GM19372 (cell line): ENCODE data around the gene EMID1.

Source experiments
- ATAC-seq: cut with Tn5 transposase; IDR thresholded peaks from one replicate; pipeline ENCODE4 v1.9.1; 2021; ENCODE audit warnings: mild to moderate bottlenecking, low read depth, moderate library complexity; ENCODE audit not compliant: unreplicated experiment

EMID1 gene

DNA sequence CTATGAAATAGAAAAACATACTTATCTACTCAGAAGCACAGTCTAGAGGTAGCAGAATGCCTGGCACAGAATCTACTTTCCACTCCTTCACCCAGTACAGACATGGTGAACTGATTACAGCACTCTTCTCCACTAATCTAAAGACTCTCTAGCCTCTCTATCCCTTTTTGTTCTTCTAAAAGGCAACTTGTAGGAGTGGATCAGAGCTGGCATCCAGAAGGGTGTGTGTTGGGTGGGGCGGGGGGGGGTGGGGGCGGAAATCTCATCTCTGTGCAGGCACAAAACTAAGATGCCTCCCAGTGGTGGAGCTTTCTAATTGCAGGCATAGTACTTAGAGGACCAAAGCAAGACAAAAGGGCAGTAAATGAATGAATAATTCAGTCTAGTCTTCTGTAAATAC lies 11.5 kb upstream of the EMID1 start:
- ATAC-seq: no peak

GRCh38 chr22:29195118-29195963 lies 10.4 kb upstream of the EMID1 start:
- no peak for ATAC-seq

GRCh38 chr22:29195964-29196666 lies 9.6 kb upstream of the EMID1 start:
- no peak for ATAC-seq

DNA sequence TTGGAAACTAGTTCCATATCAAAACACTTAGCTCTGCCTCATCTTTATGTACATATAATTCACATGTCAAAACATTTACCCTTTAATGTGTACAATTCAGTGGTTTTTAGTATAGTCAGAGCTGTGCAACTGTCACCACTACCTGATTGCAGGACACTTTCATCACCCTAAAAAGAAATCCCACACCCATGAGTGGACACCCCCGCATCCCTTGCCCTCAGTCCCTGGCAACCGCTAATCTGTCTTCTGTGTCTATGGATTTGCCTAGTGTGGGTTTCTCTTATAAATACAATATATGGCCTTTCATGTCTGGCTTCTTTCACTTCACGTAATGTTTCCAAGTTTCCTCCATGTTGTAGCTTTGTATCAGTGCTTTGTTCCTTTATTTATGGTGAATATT lies 8.6 kb upstream of the EMID1 start:
- ATAC-seq: no peak

DNA sequence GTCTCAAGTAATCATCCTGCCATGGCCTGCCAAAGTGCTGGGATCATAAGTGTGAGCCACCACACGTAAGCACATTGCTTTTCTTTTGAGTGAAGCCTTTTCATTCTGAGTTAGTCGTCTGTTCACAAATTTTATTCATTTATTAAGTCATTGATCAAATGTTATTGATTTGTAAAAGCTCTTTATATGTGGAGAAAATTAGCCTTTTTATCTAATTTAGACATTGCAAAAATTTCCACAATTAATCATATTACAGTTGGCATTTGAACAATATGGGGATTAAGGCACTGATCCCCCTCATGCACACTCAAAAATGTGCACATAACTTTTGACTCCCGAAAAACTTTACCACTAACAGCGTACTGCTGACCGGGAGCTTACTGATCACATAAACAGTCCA lies 7.5 kb upstream of the EMID1 start:
- no peak for ATAC-seq

GRCh38 chr22:29199702-29200400 lies 5.8 kb upstream of the EMID1 start:
- no peak for ATAC-seq

GRCh38 chr22:29200901-29201300 lies 4.8 kb upstream of the EMID1 start:
- no peak for ATAC-seq

DNA sequence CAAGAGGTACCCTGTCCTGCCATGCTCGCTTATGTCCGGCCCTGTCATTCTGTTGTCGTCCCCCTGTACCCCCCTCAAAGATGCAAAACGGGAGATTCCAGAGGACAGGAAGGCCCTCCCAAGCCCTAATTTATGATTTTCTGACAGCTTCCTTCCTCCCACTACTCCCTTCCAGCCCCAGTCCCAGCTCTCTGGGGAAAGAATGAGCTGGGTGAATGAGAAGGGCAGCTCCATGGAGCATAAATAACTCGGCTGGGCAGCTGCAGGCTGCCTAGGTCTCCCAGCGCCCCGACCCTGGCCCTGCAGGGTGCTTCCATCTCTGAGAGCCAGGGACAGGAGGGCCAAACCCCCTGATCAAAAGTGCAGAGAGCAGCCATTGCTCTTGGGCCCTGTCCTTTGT lies 3.9 kb upstream of the EMID1 start:
- no peak for ATAC-seq

- ATAC-seq: peak; percentile 66
Observed at GRCh38 chr22:29202212-29203192, 3.2 kb upstream of the EMID1 start.

GRCh38 chr22:29203488-29204454 lies 1.9 kb upstream of the EMID1 start:
- no peak for ATAC-seq

DNA sequence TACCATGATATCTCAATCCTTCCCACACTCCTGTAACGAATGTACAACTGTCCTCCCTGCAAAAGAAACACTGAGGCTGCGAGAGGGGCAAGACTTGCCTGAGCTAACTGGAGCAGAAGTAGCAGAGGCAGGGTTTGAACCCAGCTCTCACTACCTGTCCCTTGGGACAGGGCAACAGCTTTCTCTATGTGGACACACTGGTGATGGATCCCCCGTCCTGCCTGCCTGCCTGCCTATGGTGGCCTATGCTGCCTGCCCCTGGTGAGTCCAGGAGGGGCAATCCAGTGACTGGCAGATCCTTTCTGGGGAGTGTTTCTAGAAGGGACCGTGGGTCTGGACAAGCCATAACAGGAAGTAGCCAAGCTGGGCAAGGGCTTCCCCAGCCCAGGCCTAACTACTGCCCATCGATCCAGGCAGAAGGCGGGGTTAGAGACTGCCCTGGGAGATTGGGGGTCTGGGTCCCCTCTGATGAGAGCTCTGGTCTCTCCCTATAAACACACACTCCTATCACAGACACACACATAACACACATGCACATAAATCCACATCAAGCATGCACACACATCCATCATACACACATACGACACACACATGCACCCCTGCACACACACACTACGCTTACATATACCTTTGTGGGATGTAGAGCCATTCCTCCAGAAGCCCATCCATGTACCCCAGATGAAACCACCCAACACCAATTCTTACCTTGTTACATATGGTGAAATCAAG lies 1.1 kb upstream of the EMID1 start:
- no peak for ATAC-seq

- no peak for ATAC-seq
Observed at GRCh38 chr22:29205252-29205593, 473 bp upstream of the EMID1 start.

- no peak for ATAC-seq
Observed at GRCh38 chr22:29206372-29207242, 911 bp downstream of the EMID1 start.

DNA sequence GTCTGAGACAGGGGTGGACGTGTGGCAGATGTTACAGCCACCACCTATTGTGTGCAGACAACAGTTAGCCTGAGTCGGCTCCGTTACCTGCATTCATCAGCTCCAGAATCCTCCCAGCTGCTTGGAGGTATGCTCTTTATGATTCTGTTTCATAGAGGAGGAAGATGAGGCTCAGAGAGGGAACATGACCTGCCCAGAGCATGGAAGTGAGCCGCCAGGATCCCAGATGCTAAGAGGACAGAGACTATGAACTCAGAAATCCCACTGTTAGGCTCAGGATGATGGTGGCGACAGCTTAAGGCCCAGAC lies 1.5 kb downstream of the EMID1 start:
- ATAC-seq: no peak

- no peak for ATAC-seq
Observed at GRCh38 chr22:29207562-29208501, 2.1 kb downstream of the EMID1 start.

DNA sequence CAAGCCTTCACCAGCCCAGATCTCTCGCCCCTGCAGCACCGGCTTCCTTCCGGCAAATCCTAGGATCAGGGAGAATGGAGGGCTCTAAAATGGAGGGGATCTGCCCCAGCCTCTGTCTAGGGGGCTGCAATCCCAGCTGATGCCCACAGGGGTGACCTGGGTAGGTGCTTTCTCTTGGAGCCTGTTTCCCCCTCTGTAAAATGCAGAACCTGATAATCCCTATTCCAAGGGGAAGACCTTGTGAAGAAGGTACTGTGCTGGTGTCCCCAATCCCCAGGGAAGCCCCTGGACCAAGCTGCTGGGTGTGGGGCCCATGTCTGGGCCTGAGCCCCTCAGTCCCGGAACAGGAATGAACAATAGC lies 2.8 kb downstream of the EMID1 start:
- ATAC-seq: no peak
